Measurements from ENCODE around the gene TCF3.
A peak's percentile ranks its signal among the peaks of the same experiment; 100 is the strongest.

Gene TCF3

DNA sequence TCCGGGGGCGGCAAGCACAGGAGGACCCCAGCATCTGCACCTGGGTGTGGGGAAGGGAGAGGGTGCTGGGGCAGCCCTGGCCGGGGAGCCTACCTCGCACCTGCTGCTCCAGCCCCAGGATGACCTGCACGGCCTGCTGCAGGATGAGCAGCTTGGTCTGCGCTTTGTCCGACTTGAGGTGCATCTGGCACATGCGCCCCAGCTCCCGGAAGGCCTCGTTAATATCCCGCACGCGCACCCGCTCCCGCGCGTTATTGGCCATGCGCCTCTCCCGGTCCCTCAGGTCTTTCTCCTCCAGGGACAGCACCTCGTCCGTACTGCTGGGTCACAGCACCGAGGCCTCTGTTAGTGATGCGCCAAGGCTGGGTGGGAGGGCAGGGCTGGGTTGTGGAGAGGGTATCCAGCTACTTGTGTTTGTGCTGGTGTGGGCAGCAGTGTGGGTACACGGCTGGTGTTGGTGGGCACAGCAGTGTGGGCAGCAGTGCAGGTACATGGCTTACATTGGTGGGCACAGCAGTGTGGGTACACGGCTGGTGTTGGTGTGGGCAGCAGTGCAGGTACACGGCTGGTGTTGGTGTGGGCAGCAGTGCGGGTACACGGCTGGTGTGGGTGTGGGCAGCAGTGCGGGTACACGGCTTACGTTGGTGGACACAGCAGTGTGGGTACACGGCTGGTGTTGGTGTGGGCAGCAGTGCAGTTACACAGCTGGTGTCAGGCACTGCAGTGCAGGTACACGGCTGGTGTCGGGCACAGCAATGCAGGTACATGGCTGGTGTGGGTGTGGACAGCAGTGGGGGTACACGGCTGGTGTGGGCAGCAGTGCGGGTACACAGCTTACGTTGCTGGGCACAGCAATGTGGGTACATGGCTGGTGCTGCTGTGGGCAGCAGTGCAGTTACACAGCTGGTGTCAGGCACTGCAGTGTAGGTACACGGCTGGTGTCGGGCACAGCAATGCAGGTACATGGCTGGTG lies 40.0 kb downstream of the TCF3 start:
- H3K9me3 ChIP-seq (ENCODE audit: control insufficient read depth, low read length): no peaks in the 10 kb centered on the region
- H3K36me3 ChIP-seq (ENCODE audit: control insufficient read depth, insufficient read depth, low read length): peaks cover 33% of the 10 kb centered on the region
- no peak overlapping the region for H3K4me3 ChIP-seq (ENCODE audit: insufficient read depth, low read depth, low read length, poor library complexity, severe bottlenecking)
- H3K27ac ChIP-seq (ENCODE audit: insufficient read depth, low read length, poor library complexity, severe bottlenecking): no peak overlapping the region
- DNase-seq: no peak
- no peaks in the 10 kb centered on the region for H3K27me3 ChIP-seq (replicated peaks; ENCODE audit: control insufficient read depth, insufficient read depth, low read length, poor library complexity, severe bottlenecking)
- H3K4me1 ChIP-seq (ENCODE audit: control insufficient read depth, insufficient read depth, low read length, poor library complexity, severe bottlenecking): peaks cover 23% of the 10 kb centered on the region

DNA sequence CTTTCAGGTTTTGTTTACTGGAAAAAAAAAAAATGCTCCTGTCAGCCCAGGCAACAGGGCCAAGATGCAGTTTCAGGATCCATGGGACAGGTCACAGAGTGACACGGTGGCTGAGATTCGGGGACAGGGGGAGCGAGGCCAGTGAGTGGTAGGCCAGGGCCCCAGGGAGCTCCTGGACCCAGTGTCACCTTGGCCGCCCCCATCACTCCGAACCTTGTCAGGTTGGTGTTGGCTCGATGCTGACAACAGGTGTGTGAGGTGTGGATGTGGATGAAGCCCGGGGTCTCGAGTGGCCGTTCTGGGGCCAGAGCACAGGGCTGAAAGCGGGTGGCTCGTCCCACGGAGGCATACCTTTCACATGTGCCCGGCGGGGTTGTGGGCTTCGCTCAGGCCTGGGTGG lies 41.1 kb downstream of the TCF3 start:
- H3K27ac ChIP-seq (ENCODE audit: insufficient read depth, low read length, poor library complexity, severe bottlenecking): no peak overlapping the region
- DNase-seq: no peak
- peaks cover 23% of the 10 kb centered on the region for H3K4me1 ChIP-seq (ENCODE audit: control insufficient read depth, insufficient read depth, low read length, poor library complexity, severe bottlenecking)
- peaks cover 33% of the 10 kb centered on the region for H3K36me3 ChIP-seq (ENCODE audit: control insufficient read depth, insufficient read depth, low read length)
- H3K4me3 ChIP-seq (ENCODE audit: insufficient read depth, low read depth, low read length, poor library complexity, severe bottlenecking): no peak overlapping the region
- no peaks in the 10 kb centered on the region for H3K27me3 ChIP-seq (replicated peaks; ENCODE audit: control insufficient read depth, insufficient read depth, low read length, poor library complexity, severe bottlenecking)
- no peaks in the 10 kb centered on the region for H3K9me3 ChIP-seq (ENCODE audit: control insufficient read depth, low read length)

- H3K4me3 ChIP-seq (ENCODE audit: insufficient read depth, low read depth, low read length, poor library complexity, severe bottlenecking): no peak overlapping the region
- H3K27ac ChIP-seq (ENCODE audit: insufficient read depth, low read length, poor library complexity, severe bottlenecking): peak overlapping the region; percentile 9
- DNase-seq: no peak
Observed at GRCh38 chr19:1610579-1610978, 41.8 kb downstream of the TCF3 start.

GRCh38 chr19:1609680-1610474 lies 42.5 kb downstream of the TCF3 start:
- Histone ChIP-seq H3K36me3 (ENCODE audit: control insufficient read depth, insufficient read depth, low read length) (peaks cover 22% of the 10 kb centered on the region), H3K27ac (ENCODE audit: insufficient read depth, low read length, poor library complexity, severe bottlenecking) (peak overlapping the region; percentile 60), H3K9me3 (ENCODE audit: control insufficient read depth, low read length) (no peaks in the 10 kb centered on the region), H3K27me3 (replicated peaks; ENCODE audit: control insufficient read depth, insufficient read depth, low read length, poor library complexity, severe bottlenecking) (no peaks in the 10 kb centered on the region), H3K4me3 (ENCODE audit: insufficient read depth, low read depth, low read length, poor library complexity, severe bottlenecking) (no peak overlapping the region), H3K4me1 (ENCODE audit: control insufficient read depth, insufficient read depth, low read length, poor library complexity, severe bottlenecking) (peaks cover 31% of the 10 kb centered on the region)
- no peak for DNase-seq

More at GRCh38 chr19:1610579-1610978, 41.8 kb downstream of the TCF3 start:
- no peaks in the 10 kb centered on the region for H3K27me3 ChIP-seq (replicated peaks; ENCODE audit: control insufficient read depth, insufficient read depth, low read length, poor library complexity, severe bottlenecking)
- peaks cover 29% of the 10 kb centered on the region for H3K4me1 ChIP-seq (ENCODE audit: control insufficient read depth, insufficient read depth, low read length, poor library complexity, severe bottlenecking)
- no peaks in the 10 kb centered on the region for H3K9me3 ChIP-seq (ENCODE audit: control insufficient read depth, low read length)
- peaks cover 28% of the 10 kb centered on the region for H3K36me3 ChIP-seq (ENCODE audit: control insufficient read depth, insufficient read depth, low read length)

GRCh38 chr19:1609103-1609396 lies 43.4 kb downstream of the TCF3 start:
- Histone ChIP-seq H3K9me3 (ENCODE audit: control insufficient read depth, low read length) (no peaks in the 10 kb centered on the region), H3K4me3 (ENCODE audit: insufficient read depth, low read depth, low read length, poor library complexity, severe bottlenecking) (peak overlapping the region; percentile 45), H3K36me3 (ENCODE audit: control insufficient read depth, insufficient read depth, low read length) (peaks cover 14% of the 10 kb centered on the region), H3K27me3 (replicated peaks; ENCODE audit: control insufficient read depth, insufficient read depth, low read length, poor library complexity, severe bottlenecking) (no peaks in the 10 kb centered on the region), H3K27ac (ENCODE audit: insufficient read depth, low read length, poor library complexity, severe bottlenecking) (peak overlapping the region; percentile 60), H3K4me1 (ENCODE audit: control insufficient read depth, insufficient read depth, low read length, poor library complexity, severe bottlenecking) (peaks cover 38% of the 10 kb centered on the region)
- peak in 1 of 3 donors; percentile 17 for DNase-seq

GRCh38 chr19:1608359-1609102 lies 43.9 kb downstream of the TCF3 start:
- H3K4me3 ChIP-seq (ENCODE audit: insufficient read depth, low read depth, low read length, poor library complexity, severe bottlenecking): peak overlapping the region; percentile 45
- DNase-seq: no peak
- peak overlapping the region; percentile 60 for H3K27ac ChIP-seq (ENCODE audit: insufficient read depth, low read length, poor library complexity, severe bottlenecking)

GRCh38 chr19:1606138-1606651 lies 46.2 kb downstream of the TCF3 start:
- Histone ChIP-seq H3K9me3 (ENCODE audit: control insufficient read depth, low read length) (no peaks in the 10 kb centered on the region), H3K27ac (ENCODE audit: insufficient read depth, low read length, poor library complexity, severe bottlenecking) (peak overlapping the region; percentile 90), H3K4me3 (ENCODE audit: insufficient read depth, low read depth, low read length, poor library complexity, severe bottlenecking) (peak overlapping the region; percentile 93), H3K4me1 (ENCODE audit: control insufficient read depth, insufficient read depth, low read length, poor library complexity, severe bottlenecking) (peaks cover 44% of the 10 kb centered on the region), H3K27me3 (replicated peaks; ENCODE audit: control insufficient read depth, insufficient read depth, low read length, poor library complexity, severe bottlenecking) (no peaks in the 10 kb centered on the region), H3K36me3 (ENCODE audit: control insufficient read depth, insufficient read depth, low read length) (no peaks in the 10 kb centered on the region)
- no peak for DNase-seq

More at GRCh38 chr19:1608359-1609102, 43.9 kb downstream of the TCF3 start:
- Histone ChIP-seq H3K9me3 (ENCODE audit: control insufficient read depth, low read length) (no peaks in the 10 kb centered on the region), H3K4me1 (ENCODE audit: control insufficient read depth, insufficient read depth, low read length, poor library complexity, severe bottlenecking) (peaks cover 43% of the 10 kb centered on the region), H3K27me3 (replicated peaks; ENCODE audit: control insufficient read depth, insufficient read depth, low read length, poor library complexity, severe bottlenecking) (no peaks in the 10 kb centered on the region), H3K36me3 (ENCODE audit: control insufficient read depth, insufficient read depth, low read length) (peaks cover 10% of the 10 kb centered on the region)

GRCh38 chr19:1605236-1606137 lies 46.9 kb downstream of the TCF3 start, which contains the start of gene UQCR11:
Gene UQCR11, minus strand, starts transcription at chr19:1605462. Its CDS starts 53 bp downstream, at chr19:1605409.
- Histone ChIP-seq H3K9me3 (ENCODE audit: control insufficient read depth, low read length) (no peaks in the 10 kb centered on the region), H3K27me3 (replicated peaks; ENCODE audit: control insufficient read depth, insufficient read depth, low read length, poor library complexity, severe bottlenecking) (no peaks in the 10 kb centered on the region), H3K27ac (ENCODE audit: insufficient read depth, low read length, poor library complexity, severe bottlenecking) (peak within 1 kb of the TSS; percentile 90), H3K4me1 (ENCODE audit: control insufficient read depth, insufficient read depth, low read length, poor library complexity, severe bottlenecking) (peaks cover 41% of the 10 kb centered on the region), H3K4me3 (ENCODE audit: insufficient read depth, low read depth, low read length, poor library complexity, severe bottlenecking) (peak within 1 kb of the TSS; percentile 93), H3K36me3 (ENCODE audit: control insufficient read depth, insufficient read depth, low read length) (no peaks in the 10 kb centered on the region)
- peak; percentile 84 to 90 (median 86) for DNase-seq
